HepG2 (cell line): ENCODE data around the gene DGAT2. TPM values are rescaled to one million over a fixed set of nuclear protein-coding genes. Genes with fewer than 3 reads are reported as not detected.

ENCODE experiments used
- CEBPG ChIP-seq: IDR thresholded peaks from 2 replicates; pipeline ENCODE4 v1.6.1; 2016
- ETV6 ChIP-seq: sonication (generic); formaldehyde crosslinking; conservative IDR thresholded peaks from 2 replicates; pipeline ENCODE4 v1.4.0; 2020; ENCODE audit warnings: missing genetic modification reagents
- FOXJ3 ChIP-seq: sonication (generic); formaldehyde crosslinking; IDR thresholded peaks from 2 replicates; pipeline ENCODE4 v1.4.0; 2020; ENCODE audit warnings: missing genetic modification reagents, mild to moderate bottlenecking, borderline replicate concordance
- HMG20B ChIP-seq: conservative IDR thresholded peaks from 2 replicates; pipeline ENCODE4 v1.6.1; 2016; ENCODE audit warnings: missing genetic modification reagents, missing compliant biosample characterization
- HNRNPH1 ChIP-seq: fragments of 200-400 bp; formaldehyde crosslinking; optimal IDR thresholded peaks from 2 replicates; pipeline ENCODE3; 2017; ENCODE audit warnings: mild to moderate bottlenecking, low read depth, low read length
- MAF1 ChIP-seq: sonication (generic); formaldehyde crosslinking; IDR thresholded peaks from 2 replicates; pipeline ENCODE4 v1.5.0; 2020; ENCODE audit warnings: missing genetic modification reagents, borderline replicate concordance
- MAX ChIP-seq: IDR thresholded peaks from 2 replicates; pipeline ENCODE4 v1.6.1; 2012; ENCODE audit warnings: inconsistent platforms
- NR2F2 ChIP-seq: IDR thresholded peaks from 2 replicates; pipeline ENCODE4 v1.6.1; 2012; ENCODE audit warnings: low read depth, inconsistent platforms, borderline replicate concordance
- NR2F6 ChIP-seq, 2 experiments: IDR thresholded peaks; 2 replicates each; pipeline ENCODE4 v1.6.1; 2016; ENCODE audit warnings: antibody characterized with exemption in 1 of 2, mild to moderate bottlenecking in 1 of 2
- RARA ChIP-seq: IDR thresholded peaks from 2 replicates; pipeline ENCODE4 v1.6.1; 2016; ENCODE audit warnings: missing genetic modification reagents, missing compliant biosample characterization
- SNAI1 ChIP-seq: sonication (generic); formaldehyde crosslinking; IDR thresholded peaks from 2 replicates; pipeline ENCODE4 v1.5.0; 2020; ENCODE audit warnings: mild to moderate bottlenecking, missing genetic modification reagents, borderline replicate concordance
- SP2 ChIP-seq: sonication (generic); formaldehyde crosslinking; IDR thresholded peaks from 2 replicates; pipeline ENCODE4 v1.5.1; 2020; ENCODE audit warnings: mild to moderate bottlenecking, missing genetic modification reagents
- SPEN ChIP-seq: sonication (generic); formaldehyde crosslinking; IDR thresholded peaks from 2 replicates; pipeline ENCODE4 v1.5.1; 2020; ENCODE audit warnings: low read depth, mild to moderate bottlenecking, missing genetic modification reagents
- TAF1 ChIP-seq: sonication (generic); formaldehyde crosslinking; IDR thresholded peaks from 2 replicates; pipeline ENCODE4 v1.4.0; 2020; ENCODE audit warnings: missing genetic modification reagents
- THAP11 ChIP-seq: IDR thresholded peaks from 2 replicates; pipeline ENCODE4 v1.6.1; 2016; ENCODE audit warnings: missing biosample characterization, missing genetic modification reagents
- ZMYM3 ChIP-seq: sonication (generic); formaldehyde crosslinking; IDR thresholded peaks from 2 replicates; pipeline ENCODE4 v1.5.1; 2020; ENCODE audit warnings: mild to moderate bottlenecking, missing genetic modification reagents
- ZMYM4 ChIP-seq: sonication (generic); formaldehyde crosslinking; IDR thresholded peaks from 2 replicates; pipeline ENCODE4 v1.8.1; 2023; ENCODE audit warnings: mild to moderate bottlenecking, missing genetic modification reagents
- ZNF274 ChIP-seq: sonication (generic); formaldehyde crosslinking; IDR thresholded peaks from 2 replicates; pipeline ENCODE4 v1.5.1; 2020; ENCODE audit warnings: mild to moderate bottlenecking, missing genetic modification reagents
- ZNF512B ChIP-seq: sonication (generic); formaldehyde crosslinking; IDR thresholded peaks from 2 replicates; pipeline ENCODE4 v1.5.1; 2020; ENCODE audit warnings: missing genetic modification reagents, mild to moderate bottlenecking, borderline replicate concordance
- ZNF563 ChIP-seq: sonication (generic); formaldehyde crosslinking; IDR thresholded peaks from 2 replicates; pipeline ENCODE4 v1.8.0; 2022; ENCODE audit warnings: mild to moderate bottlenecking, moderate library complexity, missing genetic modification reagents
- ZNF772 ChIP-seq: sonication (generic); formaldehyde crosslinking; IDR thresholded peaks from 2 replicates; pipeline ENCODE4 v1.5.0; 2020; ENCODE audit warnings: mild to moderate bottlenecking, missing genetic modification reagents
- ZNF883 ChIP-seq: sonication (generic); formaldehyde crosslinking; IDR thresholded peaks from 2 replicates; pipeline ENCODE4 v1.5.1; 2020; ENCODE audit warnings: mild to moderate bottlenecking, missing genetic modification reagents; ENCODE audit errors: not compliant biosample characterization
- ZNF891 ChIP-seq: sonication (generic); formaldehyde crosslinking; IDR thresholded peaks from 2 replicates; pipeline ENCODE4 v1.5.0; 2020; ENCODE audit warnings: mild to moderate bottlenecking, missing genetic modification reagents
- ZSCAN22 ChIP-seq: sonication (generic); formaldehyde crosslinking; IDR thresholded peaks from 2 replicates; pipeline ENCODE4 v1.4.0; 2020; ENCODE audit warnings: mild to moderate bottlenecking, missing genetic modification reagents
- polyA plus RNA-seq, 8 experiments: library from polyadenylated mRNA; depleted of rRNA in 3 of 8; stranded (reverse) in 7 of 8; unstranded in 1 of 8; fragments of >200 nt; fragmentation: Illumina TruSeq in 4 of 8; extraction: Trizol in 4 of 8; gene quantifications; 2 replicates each; pipeline versions ENCODE4 v1.2.1 to v1.2.3, GENCODE V29; 2011 to 2016; ENCODE audit warnings: low read depth in 4 of 8, missing spikeins in 1 of 8, mixed read lengths in 1 of 8; ENCODE audit not compliant: insufficient read depth in 1 of 8
- total RNA-seq, 5 experiments: library from RNA; depleted of rRNA; stranded (reverse); fragments of >200 nt; fragmentation: Illumina TruSeq; extraction: Trizol; gene quantifications; 2 replicates each; pipeline ENCODE4 v1.2.3, GENCODE V29; 2016; ENCODE audit warnings: low read depth in 1 of 5
- TF ChIP-seq, protein P1 (sequence below): sonication (generic); formaldehyde crosslinking; IDR thresholded peaks from 2 replicates; pipeline ENCODE4 v1.4.0; 2020; ENCODE audit warnings: mild to moderate bottlenecking, low read depth, missing genetic modification reagents
- TF ChIP-seq, protein P2 (sequence below): sonication (generic); formaldehyde crosslinking; IDR thresholded peaks from 2 replicates; pipeline ENCODE4 v1.9.0; 2022; ENCODE audit warnings: missing genetic modification reagents, mild to moderate bottlenecking, borderline replicate concordance

DGAT2 gene
- total and polyA plus RNA-seq, 2 of the 13 experiments (the other 11 are each of a cell fraction or from before 2014, with no cell fraction given): 39.0 to 65.6 TPM

GRCh38 chr11:75743711-75744563 is 24.6 kb upstream of the DGAT2 start (continued):
- TF ChIP-seq ZNF512B (CRISPR knock-in tag): no peak
- TF ChIP-seq, protein P1, sequence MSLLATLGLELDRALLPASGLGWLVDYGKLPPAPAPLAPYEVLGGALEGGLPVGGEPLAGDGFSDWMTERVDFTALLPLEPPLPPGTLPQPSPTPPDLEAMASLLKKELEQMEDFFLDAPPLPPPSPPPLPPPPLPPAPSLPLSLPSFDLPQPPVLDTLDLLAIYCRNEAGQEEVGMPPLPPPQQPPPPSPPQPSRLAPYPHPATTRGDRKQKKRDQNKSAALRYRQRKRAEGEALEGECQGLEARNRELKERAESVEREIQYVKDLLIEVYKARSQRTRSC (CRISPR knock-in tag): no peak
- peak; percentile 51; the same call in 1 of the 2 replicates for TF ChIP-seq NR2F2
- 0 out of 2 replicates have a peak, but pooled peaks have one; percentile 41 for TF ChIP-seq CEBPG (CRISPR knock-in tag)
- no peak for TF ChIP-seq HMG20B (CRISPR knock-in tag)
- no peak for TF ChIP-seq ZNF883 (CRISPR knock-in tag)
- peak; percentile 67; the same call in 1 of the 2 replicates for TF ChIP-seq ZMYM3
- TF ChIP-seq MAX: peak; percentile 73
- TF ChIP-seq TAF1: no peak
- peak; percentile 52; the same call in 1 of the 2 replicates for TF ChIP-seq ZMYM4 (CRISPR knock-in tag)
- TF ChIP-seq THAP11 (CRISPR knock-in tag): peak; percentile 32; the same call in 1 of the 2 replicates
- TF ChIP-seq SPEN: 0 out of 2 replicates have a peak, but pooled peaks have one; percentile 63
- TF ChIP-seq ZNF772 (CRISPR knock-in tag): peak; percentile 53; the same call in 1 of the 2 replicates
- peak; percentile 89 for TF ChIP-seq RARA
- no peak for TF ChIP-seq ETV6 (CRISPR knock-in tag)
- peak; percentile 85 for TF ChIP-seq NR2F6 (IDR thresholded peaks at IDR 0.05)
- TF ChIP-seq NR2F6 (CRISPR knock-in tag; IDR thresholded peaks at IDR 0.05): peak; percentile 91
- no peak for TF ChIP-seq MAF1
- TF ChIP-seq ZNF563 (CRISPR knock-in tag): 0 out of 2 replicates have a peak, but pooled peaks have one; percentile 49
- TF ChIP-seq, protein P2, sequence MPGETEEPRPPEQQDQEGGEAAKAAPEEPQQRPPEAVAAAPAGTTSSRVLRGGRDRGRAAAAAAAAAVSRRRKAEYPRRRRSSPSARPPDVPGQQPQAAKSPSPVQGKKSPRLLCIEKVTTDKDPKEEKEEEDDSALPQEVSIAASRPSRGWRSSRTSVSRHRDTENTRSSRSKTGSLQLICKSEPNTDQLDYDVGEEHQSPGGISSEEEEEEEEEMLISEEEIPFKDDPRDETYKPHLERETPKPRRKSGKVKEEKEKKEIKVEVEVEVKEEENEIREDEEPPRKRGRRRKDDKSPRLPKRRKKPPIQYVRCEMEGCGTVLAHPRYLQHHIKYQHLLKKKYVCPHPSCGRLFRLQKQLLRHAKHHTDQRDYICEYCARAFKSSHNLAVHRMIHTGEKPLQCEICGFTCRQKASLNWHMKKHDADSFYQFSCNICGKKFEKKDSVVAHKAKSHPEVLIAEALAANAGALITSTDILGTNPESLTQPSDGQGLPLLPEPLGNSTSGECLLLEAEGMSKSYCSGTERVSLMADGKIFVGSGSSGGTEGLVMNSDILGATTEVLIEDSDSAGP (CRISPR knock-in tag): peak; percentile 47; the same call in 1 of the 2 replicates
- no peak for TF ChIP-seq SP2 (CRISPR knock-in tag)
- TF ChIP-seq SNAI1 (CRISPR knock-in tag): no peak
- no peak for TF ChIP-seq ZNF274 (CRISPR knock-in tag)
- no peak for TF ChIP-seq HNRNPH1
- TF ChIP-seq FOXJ3 (CRISPR knock-in tag): no peak
- TF ChIP-seq ZSCAN22 (CRISPR knock-in tag): no peak
- TF ChIP-seq ZNF891 (CRISPR knock-in tag): no peak
